CD4-positive, CD25-positive, alpha-beta regulatory T cell (primary cell): ENCODE data around the gene SHISA2. TPM values are rescaled to one million over a fixed set of nuclear protein-coding genes. Genes with fewer than 3 reads are reported as not detected.

Experiments
- ATAC-seq, 2 donors: fragments of 150-1000 bp; cut with Tn5 transposase; one replicate each; pipeline ENCODE4 v1.10.0; 2021; ENCODE audit warnings: low read depth in 2 of 2, moderate number of reproducible peaks in 2 of 2, moderate library complexity in 1 of 2
- DNase-seq, 3 donors: peaks; one replicate each; pipeline versions ENCODE4 v3.0.0 to v3.0.0-alpha.2; 2012 to 2022; ENCODE audit warnings: mixed read lengths in 1 of 3
- H3K27ac ChIP-seq: one replicate; pipeline ENCODE4 v1.7.0; 2013; ENCODE audit warnings: mild to moderate bottlenecking, low read length; ENCODE audit not compliant: insufficient read depth, poor library complexity, severe bottlenecking
- H3K27me3 ChIP-seq: one replicate; pipeline ENCODE4 v1.7.0; 2013; ENCODE audit warnings: low read length; ENCODE audit not compliant: control insufficient read depth, insufficient read depth
- H3K36me3 ChIP-seq: one replicate; pipeline ENCODE4 v1.7.0; 2013; ENCODE audit warnings: mild to moderate bottlenecking, low read length, moderate library complexity; ENCODE audit not compliant: control insufficient read depth, insufficient read depth
- H3K4me1 ChIP-seq: 2 replicates; pipeline ENCODE4 v1.7.0; 2013; ENCODE audit warnings: mild to moderate bottlenecking, low read length; ENCODE audit not compliant: insufficient read depth, control insufficient read depth, poor library complexity, severe bottlenecking
- H3K4me3 ChIP-seq: one replicate; pipeline ENCODE4 v1.7.0; 2013; ENCODE audit warnings: low read depth, mild to moderate bottlenecking, low read length, moderate library complexity
- H3K9me3 ChIP-seq, 2 experiments: 1 replicate in 1 of 2; 2 replicates in 1 of 2; pipeline ENCODE4 v1.7.0; 2013; ENCODE audit warnings: low read length in 2 of 2, mild to moderate bottlenecking in 1 of 2, moderate library complexity in 1 of 2; ENCODE audit not compliant: control insufficient read depth in 2 of 2
- H3K27ac Mint-ChIP-seq, 3 donors: one replicate each; pipeline ENCODE4 v1.8.0; 2020 to 2022; ENCODE audit warnings: mild to moderate bottlenecking in 3 of 3, mixed read lengths in 3 of 3, moderate library complexity in 2 of 3
- H3K27me3 Mint-ChIP-seq: one replicate; pipeline ENCODE4 v1.8.0; 2022; ENCODE audit warnings: mild to moderate bottlenecking, mixed read lengths
- H3K36me3 Mint-ChIP-seq: one replicate; pipeline ENCODE4 v1.8.0; 2020; ENCODE audit warnings: mixed read lengths
- H3K4me1 Mint-ChIP-seq, 4 donors: one replicate each; pipeline ENCODE4 v1.8.0; 2020 to 2022; ENCODE audit warnings: mixed read lengths in 4 of 4, mild to moderate bottlenecking in 1 of 4
- H3K4me3 Mint-ChIP-seq, 4 donors: one replicate each; pipeline ENCODE4 v1.8.0; 2020 to 2022; ENCODE audit warnings: mild to moderate bottlenecking in 4 of 4, mixed read lengths in 4 of 4, moderate library complexity in 3 of 4
- H3K9me3 Mint-ChIP-seq, 7 donors: one replicate each; pipeline ENCODE4 v1.8.0; 2020 to 2022; ENCODE audit warnings: mixed read lengths in 7 of 7, mild to moderate bottlenecking in 3 of 7, moderate library complexity in 2 of 7
- polyA plus RNA-seq, 4 donors: library from polyadenylated mRNA; unstranded; fragments of 300-500 nt; fragmentation: Illumina TruSeq; gene quantifications; one replicate each; pipeline ENCODE4 v1.2.3, GENCODE V29; 2021
- total RNA-seq: library from RNA; stranded (reverse); gene quantifications from one replicate; pipeline ENCODE4 v1.2.3, GENCODE V29; 2022

Gene SHISA2
- total and polyA plus RNA-seq, 5 donors from 2014 or later: 0.09 to 1.7 (median 0.13) TPM; not detected in 1

DNA sequence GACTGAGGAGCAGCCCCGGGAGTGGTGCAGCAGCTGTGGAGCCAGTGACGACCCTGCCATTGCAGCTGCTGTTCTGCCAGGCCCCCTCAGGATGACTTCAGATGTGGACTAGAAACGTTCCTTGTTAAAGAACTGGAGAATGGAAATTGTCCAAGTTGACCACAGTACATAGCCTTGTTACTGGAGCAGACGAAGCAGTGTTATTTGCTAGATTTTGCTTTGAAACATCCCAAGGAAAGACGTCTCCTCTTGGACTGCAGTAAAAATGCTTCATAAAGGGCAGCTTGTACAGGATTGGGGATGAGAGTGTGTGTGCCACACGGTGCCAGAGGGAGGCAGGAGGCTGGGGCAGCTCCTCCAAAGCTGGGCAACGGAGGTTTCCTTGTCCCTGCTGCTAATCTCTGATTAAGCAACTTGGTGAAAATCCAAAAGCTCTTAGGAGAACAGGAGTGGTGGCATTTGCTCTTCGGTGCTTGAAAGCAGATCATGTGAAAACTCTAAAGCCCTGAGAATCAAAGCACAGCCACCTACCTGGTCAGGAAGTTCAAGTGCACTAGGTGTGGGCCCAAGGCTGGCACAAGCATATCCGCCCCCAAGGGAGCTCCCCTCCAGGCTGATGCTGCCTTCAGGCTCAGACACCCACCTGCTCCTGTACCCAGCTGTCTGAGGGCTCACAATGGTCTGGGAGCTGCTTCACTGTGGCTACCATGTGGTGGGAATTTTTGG is 34.5 kb downstream of the SHISA2 start:
- Mint-ChIP-seq H3K27me3 (peaks cover 7% of the 10 kb centered on the region), H3K27ac (peak overlapping the region in 2 of 3 donors; percentile 51 to 68), H3K9me3 (no peaks in the 10 kb centered on the region), H3K4me3 (peak overlapping the region in 1 of 4 donors; percentile 22), H3K4me1 (peaks cover 0 to 28% (median under 1%) of the 10 kb centered on the region in 4 donors), H3K36me3 (peaks cover 5% of the 10 kb centered on the region)
- peak in 1 of 3 donors; percentile 12 for DNase-seq
- no peak overlapping the region for H3K27ac ChIP-seq
- H3K36me3 ChIP-seq: no peaks in the 10 kb centered on the region
- no peaks in the 10 kb centered on the region for H3K27me3 ChIP-seq
- no peak for ATAC-seq
- no peak overlapping the region for H3K4me3 ChIP-seq
- H3K9me3 ChIP-seq: no peaks in the 10 kb centered on the region
- H3K4me1 ChIP-seq: peaks cover 5% of the 10 kb centered on the region

GRCh38 chr13:26016189-26016588 is 35.6 kb downstream of the SHISA2 start:
- H3K4me3 Mint-ChIP-seq: no peak overlapping the region
- no peaks in the 10 kb centered on the region for H3K9me3 ChIP-seq
- H3K4me1 Mint-ChIP-seq: peaks cover 0 to 30% (median under 1%) of the 10 kb centered on the region in 4 donors
- H3K27me3 Mint-ChIP-seq: peaks cover 1% of the 10 kb centered on the region
- H3K27ac Mint-ChIP-seq: no peak overlapping the region
- H3K4me1 ChIP-seq: peaks cover 11% of the 10 kb centered on the region
- H3K36me3 Mint-ChIP-seq: peaks cover 5% of the 10 kb centered on the region
- no peak for DNase-seq
- H3K36me3 ChIP-seq: no peaks in the 10 kb centered on the region
- H3K9me3 Mint-ChIP-seq: no peaks in the 10 kb centered on the region
- no peak overlapping the region for H3K4me3 ChIP-seq
- H3K27me3 ChIP-seq: no peaks in the 10 kb centered on the region
- H3K27ac ChIP-seq: no peak overlapping the region
- ATAC-seq: no peak

GRCh38 chr13:26015271-26016125 is 36.3 kb downstream of the SHISA2 start:
- peaks cover under 1% of the 10 kb centered on the region for H3K36me3 Mint-ChIP-seq
- no peak overlapping the region for H3K27ac Mint-ChIP-seq
- H3K4me1 ChIP-seq: peaks cover 11% of the 10 kb centered on the region
- no peak overlapping the region for H3K4me3 ChIP-seq
- DNase-seq: no peak
- no peak overlapping the region for H3K27ac ChIP-seq
- ATAC-seq: no peak
- H3K9me3 Mint-ChIP-seq: no peaks in the 10 kb centered on the region
- H3K4me3 Mint-ChIP-seq: no peak overlapping the region
- no peaks in the 10 kb centered on the region for H3K36me3 ChIP-seq
- no peaks in the 10 kb centered on the region for H3K9me3 ChIP-seq
- no peaks in the 10 kb centered on the region for H3K27me3 Mint-ChIP-seq
- peaks cover 0 to 28% (median under 1%) of the 10 kb centered on the region in 4 donors for H3K4me1 Mint-ChIP-seq
- no peaks in the 10 kb centered on the region for H3K27me3 ChIP-seq

- no peak overlapping the region for H3K27ac ChIP-seq
These were observed 38.8 kb downstream of the SHISA2 start for GRCh38 chr13:26012995-26013394.

DNA sequence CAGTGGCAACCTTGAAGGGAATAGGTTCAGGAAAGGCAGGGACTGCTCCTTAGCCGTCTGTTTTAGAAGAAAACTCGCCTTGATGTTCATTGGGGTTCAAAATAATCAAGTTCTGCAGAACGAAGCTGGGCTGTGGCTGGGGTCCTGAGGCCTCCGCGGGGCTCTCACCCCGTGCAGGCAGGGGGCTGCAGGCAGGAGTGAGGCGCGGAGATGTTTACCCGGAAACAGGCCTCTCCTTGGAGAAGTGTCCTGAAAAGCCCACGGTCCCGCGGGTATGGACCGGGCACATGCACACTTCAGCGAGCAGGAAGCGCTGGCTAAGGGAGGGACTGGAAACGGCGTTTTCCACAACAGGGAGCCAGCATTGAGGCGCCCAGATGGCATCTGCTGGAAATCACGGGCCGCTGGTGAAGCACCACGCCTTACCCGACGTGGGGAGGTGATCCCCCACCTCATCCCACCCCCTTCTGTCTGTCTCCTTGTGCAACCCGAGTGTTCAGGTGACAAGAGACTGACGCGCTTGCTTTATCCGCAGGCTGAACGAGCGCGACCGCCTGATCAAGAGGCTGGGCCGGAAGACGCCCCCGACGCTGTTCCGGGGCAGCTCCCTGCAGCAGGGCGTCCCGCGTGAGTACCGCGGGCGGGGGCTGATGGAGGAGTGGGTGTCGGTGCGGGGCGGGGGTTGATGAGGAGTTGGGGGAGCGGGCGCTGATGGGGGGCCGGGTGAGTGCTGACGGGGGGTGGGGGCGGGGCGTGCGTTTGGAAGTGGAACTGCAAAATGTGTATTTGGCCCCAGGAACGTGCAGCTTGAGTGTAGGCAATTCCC is 39.6 kb downstream of the SHISA2 start:
- no peaks in the 10 kb centered on the region for H3K36me3 ChIP-seq
- peaks cover 0 to 2% (median 0%) of the 10 kb centered on the region in 7 donors for H3K9me3 Mint-ChIP-seq
- H3K4me3 Mint-ChIP-seq: peak overlapping the region; percentile 80 to 88 (median 83)
- peaks cover 0 to 16% (median 6%) of the 10 kb centered on the region in 4 donors for H3K4me1 Mint-ChIP-seq
- H3K27me3 ChIP-seq: no peaks in the 10 kb centered on the region
- peaks cover 11% of the 10 kb centered on the region for H3K4me1 ChIP-seq
- peak overlapping the region; percentile 48 for H3K4me3 ChIP-seq
- no peaks in the 10 kb centered on the region for H3K9me3 ChIP-seq
- ATAC-seq: peak; percentile 81 to 82
- peak overlapping the region; percentile 52 to 83 (median 59) for H3K27ac Mint-ChIP-seq
- peak overlapping the region; percentile 51 for H3K27ac ChIP-seq
- peaks cover 5% of the 10 kb centered on the region for H3K27me3 Mint-ChIP-seq
- DNase-seq: peak; percentile 44 to 69 (median 62)
- no peaks in the 10 kb centered on the region for H3K36me3 Mint-ChIP-seq

More at GRCh38 chr13:26012995-26013394, 38.8 kb downstream of the SHISA2 start:
- peaks cover 0 to 24% (median 3%) of the 10 kb centered on the region in 4 donors for H3K4me1 Mint-ChIP-seq
- peaks cover 5% of the 10 kb centered on the region for H3K27me3 Mint-ChIP-seq
- Histone ChIP-seq H3K4me3 (no peak overlapping the region), H3K9me3 (no peaks in the 10 kb centered on the region), H3K36me3 (no peaks in the 10 kb centered on the region), H3K4me1 (peaks cover 11% of the 10 kb centered on the region), H3K27me3 (no peaks in the 10 kb centered on the region)
- peak overlapping the region in 3 of 4 donors; percentile 68 to 84 (median 82) for H3K4me3 Mint-ChIP-seq
- DNase-seq (no peak), ATAC-seq (no peak)
- H3K9me3 Mint-ChIP-seq: peaks cover 0 to 2% (median 0%) of the 10 kb centered on the region in 7 donors
- H3K27ac Mint-ChIP-seq: peak overlapping the region; percentile 52 to 60 (median 59)
- no peaks in the 10 kb centered on the region for H3K36me3 Mint-ChIP-seq

GRCh38 chr13:26011208-26011573 is 40.6 kb downstream of the SHISA2 start:
- Mint-ChIP-seq H3K4me3 (peak overlapping the region; percentile 11 to 84 (median 56)), H3K36me3 (no peaks in the 10 kb centered on the region), H3K27ac (peak overlapping the region in 2 of 3 donors; percentile 11 to 20), H3K27me3 (peaks cover 5% of the 10 kb centered on the region), H3K9me3 (peaks cover 0 to 2% (median 0%) of the 10 kb centered on the region in 7 donors), H3K4me1 (peaks cover 0 to 9% (median 6%) of the 10 kb centered on the region in 4 donors)
- H3K4me1 ChIP-seq: peaks cover 11% of the 10 kb centered on the region
- no peak overlapping the region for H3K27ac ChIP-seq
- DNase-seq (no peak), ATAC-seq (no peak)
- no peaks in the 10 kb centered on the region for H3K9me3 ChIP-seq
- H3K36me3 ChIP-seq: no peaks in the 10 kb centered on the region
- H3K27me3 ChIP-seq: no peaks in the 10 kb centered on the region
- H3K4me3 ChIP-seq: no peak overlapping the region
